Epithelial cell of esophagus (primary cell): ENCODE results near the gene AP5Z1.

ENCODE experiments used
- DNase-seq: peaks from one replicate; pipeline ENCODE4 v3.0.0; 2010; ENCODE audit warnings: low read depth
- H3K4me3 ChIP-seq: 2 replicates; pipeline ENCODE4 v1.5.1; 2011; ENCODE audit warnings: mild to moderate bottlenecking, low read length, control low read depth
- CTCF ChIP-seq: IDR thresholded peaks from 2 replicates; pipeline ENCODE4 v1.5.1; 2011; ENCODE audit warnings: low read depth, mild to moderate bottlenecking, low read length, control low read depth, inconsistent platforms; ENCODE audit not compliant: insufficient read depth; ENCODE audit errors: missing control alignments

Gene AP5Z1

GRCh38 chr7:4816419-4817080 lies 41.1 kb downstream of the AP5Z1 start:
- DNase-seq = no peak
- H3K4me3 ChIP-seq = no peak overlapping the region
- no peak for TF ChIP-seq CTCF

DNA sequence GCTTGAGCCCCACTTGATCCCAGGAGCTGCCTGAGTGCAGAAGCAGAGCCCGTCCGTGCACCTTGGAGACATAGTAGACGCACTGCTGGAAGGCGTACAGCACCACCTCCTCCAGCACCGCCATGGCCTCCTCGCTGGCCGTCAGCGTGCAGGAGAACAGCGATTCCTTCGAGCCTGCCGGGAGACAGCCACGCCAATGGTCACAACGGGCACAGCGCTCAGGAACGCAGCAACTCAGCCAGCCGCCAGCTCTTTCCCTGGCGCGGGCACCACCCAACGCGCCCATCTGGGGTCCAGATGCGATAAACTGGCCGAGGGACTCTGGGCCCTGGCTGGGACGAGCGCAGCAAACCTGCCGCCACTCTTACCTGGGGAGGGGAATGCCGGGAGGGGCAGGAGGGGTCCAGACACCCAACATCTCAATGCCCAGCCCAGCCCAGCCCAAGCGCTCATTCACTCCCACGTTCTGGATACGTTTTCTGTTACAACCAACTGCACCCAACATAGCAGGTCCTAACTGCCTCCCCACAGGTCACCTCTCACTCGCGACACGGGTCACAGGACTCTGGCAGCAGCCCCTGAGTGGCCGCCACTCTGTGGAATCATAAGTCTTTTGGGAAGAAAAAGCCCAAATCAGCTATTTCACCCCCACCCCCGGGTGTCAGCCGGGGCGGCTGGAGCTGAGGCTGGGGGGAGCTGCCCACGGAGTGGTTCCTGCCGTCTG lies 41.9 kb downstream of the AP5Z1 start:
- no peak overlapping the region for H3K4me3 ChIP-seq
- no peak for DNase-seq
- no peak for TF ChIP-seq CTCF

DNA sequence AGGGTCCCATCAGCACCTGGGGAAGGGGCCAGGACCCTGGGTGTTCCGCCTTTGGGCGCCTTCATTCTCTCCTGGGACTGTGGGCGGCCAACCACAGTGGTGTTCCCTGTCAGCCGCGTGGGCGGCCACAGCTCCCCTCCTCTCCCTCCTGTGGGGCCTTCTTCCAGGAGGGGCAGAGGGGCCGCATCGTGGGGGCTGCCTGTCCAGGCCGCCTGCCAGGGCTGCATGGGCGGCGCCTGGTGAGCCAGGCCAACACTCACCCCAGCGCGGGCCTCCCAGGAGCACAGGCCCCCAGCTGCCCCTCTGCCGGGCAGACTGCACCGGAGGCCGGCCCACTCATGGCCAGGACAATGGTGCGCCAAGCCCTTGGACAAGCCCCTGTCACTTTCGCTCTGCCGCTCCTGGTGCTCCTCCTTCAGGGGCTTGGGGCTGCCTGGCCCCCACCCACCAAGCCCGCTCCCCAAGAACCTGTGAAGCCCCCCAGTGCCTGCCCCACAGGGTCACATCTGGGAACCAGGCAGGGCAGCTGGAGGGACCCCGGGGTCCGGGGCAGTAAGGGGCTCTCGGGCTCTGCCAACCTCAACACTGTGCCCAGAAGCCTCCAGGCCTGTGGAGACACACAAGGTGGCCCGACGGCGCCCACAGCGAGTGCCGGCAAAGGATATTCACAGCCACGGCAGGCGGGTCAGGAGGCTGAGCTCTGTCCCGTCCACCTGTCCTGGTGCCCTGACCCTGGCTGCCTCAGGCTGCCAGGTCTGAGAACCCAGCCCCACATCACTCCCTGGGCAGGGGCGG lies 42.8 kb downstream of the AP5Z1 start:
- no peak for TF ChIP-seq CTCF
- no peak for DNase-seq
- H3K4me3 ChIP-seq = no peak overlapping the region

DNA sequence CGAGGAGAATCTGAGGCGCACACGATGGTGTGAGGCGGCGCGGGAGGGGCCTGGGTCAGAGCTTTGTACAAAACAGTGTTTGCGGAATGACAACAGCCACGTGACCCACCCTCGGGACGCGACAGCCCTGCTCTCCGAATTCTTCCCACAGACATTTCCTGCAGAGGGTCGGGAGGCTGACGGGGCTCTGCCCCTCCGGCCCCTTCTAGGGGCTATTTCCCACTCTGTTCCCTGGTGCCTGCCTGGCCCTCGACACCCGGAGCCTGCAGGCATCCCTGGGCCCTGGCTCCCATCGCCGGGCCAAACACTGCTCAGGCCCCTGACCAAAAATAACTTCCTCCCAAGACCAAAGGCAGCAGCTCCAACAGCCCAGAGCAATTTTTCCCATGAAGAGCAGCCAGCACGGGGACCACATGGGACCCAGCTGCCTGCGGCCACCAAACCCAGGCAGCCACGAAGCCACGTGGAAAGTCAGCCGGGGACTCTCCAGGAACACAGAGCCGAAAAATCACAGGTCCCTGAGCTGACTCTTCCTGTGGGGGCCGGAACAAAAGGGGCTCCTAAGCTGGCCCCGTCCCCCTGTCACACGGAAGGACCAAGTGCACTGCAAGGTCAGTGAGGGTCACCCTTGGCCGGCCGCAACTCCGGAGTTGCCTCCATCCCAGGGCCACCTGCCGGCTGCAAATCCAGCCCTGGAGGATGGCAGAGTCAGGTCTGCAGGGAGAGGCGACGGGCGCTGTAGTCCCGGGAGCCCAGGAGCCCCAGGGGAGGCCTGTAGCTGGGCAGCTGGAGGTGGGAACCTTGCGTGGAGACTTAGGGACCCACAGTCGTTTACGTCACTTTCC lies 44.4 kb downstream of the AP5Z1 start:
- H3K4me3 ChIP-seq = no peak overlapping the region
- no peak for DNase-seq
- no peak for TF ChIP-seq CTCF

- H3K4me3 ChIP-seq = no peak overlapping the region
- no peak for TF ChIP-seq CTCF
- no peak for DNase-seq
These were observed 45.1 kb downstream of the AP5Z1 start for GRCh38 chr7:4820405-4820966.

GRCh38 chr7:4820967-4821471 lies 45.6 kb downstream of the AP5Z1 start:
- TF ChIP-seq CTCF = no peak
- H3K4me3 ChIP-seq = no peak overlapping the region
- DNase-seq = no peak
